ENCODE data around the gene IGFBP1.
"Not testable (repeated sequence)": the region's sequence is repeated elsewhere in the genome, so short reads cannot be mapped to it uniquely, and the experiment has no call there.

Gene IGFBP1

DNA sequence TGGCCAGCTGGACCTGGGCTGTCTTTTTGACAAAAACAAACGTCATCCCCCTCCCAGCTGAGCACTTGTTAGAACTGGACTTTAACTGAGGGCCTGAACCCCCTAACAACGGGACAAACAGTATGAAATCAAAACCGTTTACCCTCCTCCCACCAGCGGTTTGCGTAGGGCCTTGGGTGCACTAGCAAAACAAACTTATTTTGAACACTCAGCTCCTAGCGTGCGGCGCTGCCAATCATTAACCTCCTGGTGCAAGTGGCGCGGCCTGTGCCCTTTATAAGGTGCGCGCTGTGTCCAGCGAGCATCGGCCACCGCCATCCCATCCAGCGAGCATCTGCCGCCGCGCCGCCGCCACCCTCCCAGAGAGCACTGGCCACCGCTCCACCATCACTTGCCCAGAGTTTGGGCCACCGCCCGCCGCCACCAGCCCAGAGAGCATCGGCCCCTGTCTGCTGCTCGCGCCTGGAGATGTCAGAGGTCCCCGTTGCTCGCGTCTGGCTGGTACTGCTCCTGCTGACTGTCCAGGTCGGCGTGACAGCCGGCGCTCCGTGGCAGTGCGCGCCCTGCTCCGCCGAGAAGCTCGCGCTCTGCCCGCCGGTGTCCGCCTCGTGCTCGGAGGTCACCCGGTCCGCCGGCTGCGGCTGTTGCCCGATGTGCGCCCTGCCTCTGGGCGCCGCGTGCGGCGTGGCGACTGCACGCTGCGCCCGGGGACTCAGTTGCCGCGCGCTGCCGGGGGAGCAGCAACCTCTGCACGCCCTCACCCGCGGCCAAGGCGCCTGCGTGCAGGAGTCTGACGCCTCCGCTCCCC is at the start of gene IGFBP1:
Gene IGFBP1, plus strand, starts transcription at position 304 of the 808 bp plus-strand sequence. Its CDS starts 165 bp downstream, at position 469.
- H3K4me1 Mint-ChIP-seq (ENCODE audit: low read depth): no peaks in the 10 kb centered on the region
- H3K36me3 Mint-ChIP-seq (ENCODE audit: low read depth): no peaks in the 10 kb centered on the region
- no peaks in the 10 kb centered on the region for H3K9me3 Mint-ChIP-seq
- peaks cover 46% of the 10 kb centered on the region for H3K27me3 Mint-ChIP-seq (ENCODE audit: low read depth)
- no peak within 1 kb of the TSS for H3K27ac Mint-ChIP-seq
- H3K4me3 Mint-ChIP-seq: no peak within 1 kb of the TSS
- no peak for DNase-seq (ENCODE audit: low spot score)

DNA sequence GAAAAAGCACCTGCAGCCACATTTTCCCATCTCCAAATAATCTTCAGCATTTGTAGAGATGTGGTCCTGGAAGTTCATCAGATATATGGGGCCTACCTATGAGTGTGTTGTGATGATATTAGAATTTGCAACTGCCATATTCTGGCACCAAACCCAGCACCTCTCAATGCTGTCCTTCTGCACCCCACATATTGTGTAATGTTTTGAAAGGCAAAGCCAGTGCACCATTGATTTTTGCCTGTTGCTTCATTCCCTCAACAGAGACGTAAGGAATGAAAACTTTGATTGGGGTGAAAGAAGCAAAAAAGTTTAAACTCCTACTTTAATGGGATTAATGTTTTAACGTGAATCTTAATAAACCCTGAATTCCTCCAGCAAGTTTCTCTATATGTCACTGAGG is 49.4 kb upstream of the IGFBP1 start:
- DNase-seq (ENCODE audit: low spot score); H3K9me3 Mint-ChIP-seq; H3K4me3 Mint-ChIP-seq; H3K4me1 Mint-ChIP-seq (ENCODE audit: low read depth); H3K27ac Mint-ChIP-seq; H3K36me3 Mint-ChIP-seq (ENCODE audit: low read depth); H3K27me3 Mint-ChIP-seq (ENCODE audit: low read depth): not testable (repeated sequence)

DNA sequence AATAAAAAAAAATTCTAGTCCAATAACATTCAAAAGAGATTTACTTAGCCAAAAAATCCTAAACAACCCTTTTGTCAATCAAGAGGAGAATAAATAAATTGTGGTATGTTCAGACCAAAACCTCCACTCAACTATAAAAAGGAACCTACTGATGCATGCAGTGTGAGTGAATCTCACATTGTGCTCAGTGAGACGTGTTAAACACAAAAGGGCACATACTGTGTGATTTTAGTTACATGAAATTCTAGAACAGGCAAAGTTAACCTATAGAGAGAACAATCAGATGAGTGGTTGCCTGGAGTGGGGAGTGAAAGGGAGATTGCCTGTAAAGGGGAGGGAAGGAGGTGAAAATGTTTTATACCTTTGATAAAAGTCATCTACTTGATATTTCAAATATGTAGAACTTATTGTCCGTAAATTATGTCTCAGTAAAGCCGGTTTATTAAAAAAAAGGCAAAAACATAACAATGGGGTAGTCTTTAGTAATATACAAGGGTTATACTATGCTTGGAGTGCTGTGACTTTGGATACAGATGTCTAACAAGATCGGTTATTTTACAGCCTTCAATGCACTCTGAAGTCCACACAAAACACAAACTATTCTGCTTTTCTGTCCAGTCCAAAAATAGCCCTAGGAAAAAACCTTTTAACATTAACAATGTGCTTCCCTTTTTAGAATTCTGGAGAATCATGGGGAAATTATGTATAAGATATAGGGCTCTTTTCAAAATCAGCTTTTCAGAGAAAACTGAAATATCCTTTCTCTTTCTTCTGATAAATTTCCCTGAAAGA is 46.2 kb upstream of the IGFBP1 start:
- not testable (repeated sequence) for H3K4me3 Mint-ChIP-seq; H3K9me3 Mint-ChIP-seq; DNase-seq (ENCODE audit: low spot score); H3K4me1 Mint-ChIP-seq (ENCODE audit: low read depth); H3K36me3 Mint-ChIP-seq (ENCODE audit: low read depth); H3K27me3 Mint-ChIP-seq (ENCODE audit: low read depth); H3K27ac Mint-ChIP-seq

DNA sequence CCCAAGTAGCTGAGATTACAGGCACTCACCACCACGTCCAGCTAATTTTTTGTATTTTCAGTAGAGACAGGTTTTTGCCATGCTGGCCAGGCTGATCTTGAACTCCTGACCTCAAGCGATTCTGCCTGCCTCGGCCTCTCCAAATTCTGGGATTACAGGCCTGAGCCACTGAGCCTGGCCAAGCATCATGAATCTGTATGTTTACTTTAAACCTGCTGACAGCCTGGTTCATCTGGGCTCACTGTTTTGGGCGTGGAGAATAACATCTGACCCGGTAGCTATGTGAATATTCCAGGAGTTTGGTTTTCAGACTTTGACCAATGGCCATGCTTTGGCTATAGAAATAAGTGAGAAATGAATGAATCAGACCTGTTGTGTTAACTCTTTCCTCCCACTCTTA is 41.8 kb upstream of the IGFBP1 start:
- not testable (repeated sequence) for H3K4me1 Mint-ChIP-seq (ENCODE audit: low read depth); H3K27ac Mint-ChIP-seq; DNase-seq (ENCODE audit: low spot score); H3K4me3 Mint-ChIP-seq; H3K36me3 Mint-ChIP-seq (ENCODE audit: low read depth); H3K27me3 Mint-ChIP-seq (ENCODE audit: low read depth); H3K9me3 Mint-ChIP-seq

DNA sequence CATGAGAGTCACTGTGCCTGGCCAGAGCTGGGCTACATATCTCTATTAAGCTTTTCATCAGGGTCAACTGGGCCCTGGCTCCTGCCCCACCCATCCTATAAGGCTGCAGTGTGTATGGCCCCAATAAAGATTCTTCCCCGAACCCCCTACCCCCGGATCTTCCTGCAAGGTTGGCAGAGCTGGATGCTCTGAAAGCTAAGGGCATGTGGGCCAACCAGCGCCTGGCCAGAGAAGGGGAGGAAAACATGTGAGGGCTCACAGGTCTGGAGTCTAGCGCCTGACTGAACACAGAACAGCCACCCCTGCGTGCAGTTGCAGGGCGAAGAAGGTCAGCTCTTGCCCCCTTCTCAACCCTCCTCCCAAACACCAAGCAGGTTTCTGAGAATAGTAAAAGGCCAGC is 39.6 kb upstream of the IGFBP1 start:
- not testable (repeated sequence) for DNase-seq (ENCODE audit: low spot score); H3K27me3 Mint-ChIP-seq (ENCODE audit: low read depth)

DNA sequence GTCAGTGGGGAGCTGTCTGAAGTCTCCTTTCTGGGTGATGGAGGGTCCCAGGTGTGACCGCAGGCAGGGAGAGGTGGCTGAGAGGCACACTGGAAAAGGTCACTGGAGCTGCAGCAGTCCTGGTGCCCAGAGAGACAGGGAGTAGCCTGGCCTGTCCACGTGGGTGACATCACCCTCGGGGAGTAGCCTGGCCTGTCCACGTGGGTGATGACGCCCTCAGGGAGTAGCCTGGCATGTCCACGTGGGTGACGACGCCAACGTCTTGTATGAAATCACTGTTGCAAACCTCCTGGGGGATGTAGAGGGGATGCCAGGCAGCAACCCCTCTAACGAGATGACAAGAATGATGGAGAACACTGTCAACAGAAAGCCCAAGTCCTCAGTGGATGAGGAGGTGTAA is 35.3 kb upstream of the IGFBP1 start:
- not testable (repeated sequence) for H3K9me3 Mint-ChIP-seq; H3K27me3 Mint-ChIP-seq (ENCODE audit: low read depth); H3K36me3 Mint-ChIP-seq (ENCODE audit: low read depth); H3K4me1 Mint-ChIP-seq (ENCODE audit: low read depth); H3K27ac Mint-ChIP-seq; DNase-seq (ENCODE audit: low spot score); H3K4me3 Mint-ChIP-seq

More for the DNA sequence above, 39.6 kb upstream of the IGFBP1 start:
- not testable (repeated sequence) for H3K9me3 Mint-ChIP-seq; H3K4me1 Mint-ChIP-seq (ENCODE audit: low read depth); H3K36me3 Mint-ChIP-seq (ENCODE audit: low read depth); H3K4me3 Mint-ChIP-seq; H3K27ac Mint-ChIP-seq

DNA sequence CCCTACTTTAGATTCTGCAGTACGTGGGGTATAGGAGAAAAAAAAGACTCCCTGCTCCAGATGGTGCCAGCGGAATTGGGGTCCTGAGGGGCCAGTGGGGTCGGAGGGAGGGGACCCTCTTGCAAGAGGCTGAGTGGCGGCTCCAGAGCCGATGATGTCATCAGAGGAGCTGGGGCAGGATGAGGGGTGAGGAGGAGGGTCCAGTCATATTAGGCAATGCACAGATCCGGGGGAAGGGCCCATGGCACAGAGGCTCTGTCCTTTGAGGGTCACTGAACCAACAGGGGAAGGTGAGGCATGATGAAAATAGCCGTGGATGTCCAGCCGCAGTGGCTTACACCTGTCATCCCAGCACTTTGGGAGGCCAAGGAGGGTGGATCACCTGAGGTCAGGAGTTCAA is 34.8 kb upstream of the IGFBP1 start:
- H3K4me3 Mint-ChIP-seq; H3K36me3 Mint-ChIP-seq (ENCODE audit: low read depth); H3K27me3 Mint-ChIP-seq (ENCODE audit: low read depth); H3K9me3 Mint-ChIP-seq; H3K27ac Mint-ChIP-seq; H3K4me1 Mint-ChIP-seq (ENCODE audit: low read depth); DNase-seq (ENCODE audit: low spot score): not testable (repeated sequence)

DNA sequence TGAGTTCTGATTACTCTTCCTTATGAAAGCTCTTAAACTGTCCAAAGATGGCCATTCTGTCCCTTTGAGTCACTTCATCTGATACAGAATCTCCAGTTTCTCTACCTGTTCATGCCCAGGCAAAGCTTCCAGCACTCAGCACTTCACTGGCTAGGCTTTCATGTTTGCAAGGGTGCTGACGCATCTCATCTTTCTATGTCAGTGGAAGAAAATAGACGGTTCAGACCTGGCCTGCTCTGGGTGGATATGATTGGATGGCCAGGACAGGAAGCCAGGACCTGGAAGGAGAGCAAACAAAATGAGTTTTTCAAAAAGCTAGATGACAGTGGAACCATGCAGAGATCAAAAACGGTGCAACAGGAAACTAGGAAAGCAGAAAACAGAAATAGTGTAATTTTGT is 32.6 kb upstream of the IGFBP1 start:
- H3K9me3 Mint-ChIP-seq; H3K27me3 Mint-ChIP-seq (ENCODE audit: low read depth); H3K4me1 Mint-ChIP-seq (ENCODE audit: low read depth); DNase-seq (ENCODE audit: low spot score); H3K4me3 Mint-ChIP-seq; H3K36me3 Mint-ChIP-seq (ENCODE audit: low read depth); H3K27ac Mint-ChIP-seq: not testable (repeated sequence)

DNA sequence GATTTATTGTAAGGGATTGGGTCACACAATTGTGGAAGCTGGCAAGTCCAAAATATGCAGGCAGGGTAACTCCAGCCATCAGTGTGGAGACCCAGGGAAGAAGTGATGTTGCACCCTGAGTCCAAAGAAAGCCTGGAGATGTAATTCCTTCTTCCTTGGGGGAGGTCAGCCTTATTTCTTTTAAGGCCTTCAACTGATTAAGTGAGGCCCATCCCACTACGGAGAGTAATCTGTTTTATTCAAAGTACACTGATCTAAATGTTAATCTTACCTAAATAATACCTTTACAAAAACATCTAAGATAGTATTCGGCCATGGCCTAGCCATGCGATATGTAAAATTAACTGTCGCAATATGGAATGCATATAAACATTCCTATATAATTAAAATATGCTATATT is 31.4 kb upstream of the IGFBP1 start:
- H3K4me1 Mint-ChIP-seq (ENCODE audit: low read depth); H3K27me3 Mint-ChIP-seq (ENCODE audit: low read depth); H3K9me3 Mint-ChIP-seq; H3K27ac Mint-ChIP-seq; DNase-seq (ENCODE audit: low spot score); H3K36me3 Mint-ChIP-seq (ENCODE audit: low read depth); H3K4me3 Mint-ChIP-seq: not testable (repeated sequence)

DNA sequence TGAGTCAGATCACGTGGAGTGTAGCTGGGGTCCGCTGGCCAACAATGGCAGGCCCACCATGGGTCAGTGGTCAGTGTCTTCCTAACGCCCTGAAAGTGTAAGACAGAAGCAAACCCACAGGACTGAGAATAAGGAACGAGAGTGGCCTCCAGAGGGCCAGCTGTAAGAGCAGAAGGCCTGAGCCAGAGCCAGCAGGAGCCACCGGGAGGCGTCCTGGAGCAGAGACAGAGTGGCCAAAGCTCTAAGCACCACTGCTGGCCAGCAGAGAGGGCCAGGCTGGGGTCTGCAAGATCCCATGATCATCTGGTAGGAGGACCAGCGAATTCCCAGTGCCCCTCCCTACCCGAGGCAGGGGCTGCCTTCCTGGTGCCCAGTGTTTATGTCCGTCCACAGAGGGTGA is 24.6 kb upstream of the IGFBP1 start:
- Mint-ChIP-seq H3K27ac (no peak overlapping the region), H3K36me3 (ENCODE audit: low read depth) (no peaks in the 10 kb centered on the region), H3K27me3 (ENCODE audit: low read depth) (no peaks in the 10 kb centered on the region)

DNA sequence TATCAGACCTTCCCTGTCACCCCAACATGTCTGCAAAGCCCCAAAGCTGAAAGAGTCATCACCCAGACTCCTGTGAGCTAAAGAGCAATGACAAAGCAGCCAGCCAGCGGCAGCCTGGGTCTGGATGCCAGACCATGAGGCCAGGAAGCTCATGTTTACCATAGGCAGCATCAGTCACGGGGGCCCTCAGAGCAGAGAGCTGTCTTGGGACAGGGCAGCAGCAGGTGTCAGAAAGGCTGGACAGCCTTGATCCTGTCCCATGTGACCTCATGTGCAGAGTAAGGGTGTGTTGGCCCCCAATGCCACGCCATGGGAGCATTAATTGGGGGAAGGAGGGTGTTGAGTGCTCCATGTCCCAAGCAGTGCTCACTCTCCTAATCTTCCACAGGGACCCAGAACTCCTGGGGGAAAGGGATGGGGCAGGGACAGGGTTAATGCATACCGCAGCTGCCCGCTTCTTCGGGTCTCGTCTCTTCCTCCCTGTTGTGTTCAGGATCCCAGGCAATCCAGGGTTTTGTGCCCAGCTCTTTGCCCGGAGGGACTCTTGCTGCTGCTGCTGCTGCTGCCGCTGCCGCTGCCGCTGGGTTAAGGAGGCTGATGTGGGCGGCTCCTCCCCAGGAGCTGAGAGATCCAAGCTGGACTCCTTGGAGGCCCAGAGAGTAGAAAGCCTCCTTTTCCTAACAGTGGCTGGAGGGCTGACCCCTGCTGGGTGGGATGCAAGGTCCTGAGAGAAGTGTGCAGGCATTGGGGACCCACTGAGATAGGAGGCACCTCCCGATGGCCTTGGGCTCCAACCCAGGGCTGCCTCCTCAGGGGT is 22.5 kb upstream of the IGFBP1 start:
- DNase-seq (ENCODE audit: low spot score): no peak
- H3K27me3 Mint-ChIP-seq (ENCODE audit: low read depth): peaks cover 3% of the 10 kb centered on the region
- no peak overlapping the region for H3K4me3 Mint-ChIP-seq
- no peaks in the 10 kb centered on the region for H3K36me3 Mint-ChIP-seq (ENCODE audit: low read depth)
- no peaks in the 10 kb centered on the region for H3K4me1 Mint-ChIP-seq (ENCODE audit: low read depth)
- H3K9me3 Mint-ChIP-seq: no peaks in the 10 kb centered on the region
- no peak overlapping the region for H3K27ac Mint-ChIP-seq

More for the DNA sequence above, 24.6 kb upstream of the IGFBP1 start:
- H3K4me3 Mint-ChIP-seq: no peak overlapping the region
- H3K4me1 Mint-ChIP-seq (ENCODE audit: low read depth): no peaks in the 10 kb centered on the region
- no peak for DNase-seq (ENCODE audit: low spot score)
- H3K9me3 Mint-ChIP-seq: no peaks in the 10 kb centered on the region

DNA sequence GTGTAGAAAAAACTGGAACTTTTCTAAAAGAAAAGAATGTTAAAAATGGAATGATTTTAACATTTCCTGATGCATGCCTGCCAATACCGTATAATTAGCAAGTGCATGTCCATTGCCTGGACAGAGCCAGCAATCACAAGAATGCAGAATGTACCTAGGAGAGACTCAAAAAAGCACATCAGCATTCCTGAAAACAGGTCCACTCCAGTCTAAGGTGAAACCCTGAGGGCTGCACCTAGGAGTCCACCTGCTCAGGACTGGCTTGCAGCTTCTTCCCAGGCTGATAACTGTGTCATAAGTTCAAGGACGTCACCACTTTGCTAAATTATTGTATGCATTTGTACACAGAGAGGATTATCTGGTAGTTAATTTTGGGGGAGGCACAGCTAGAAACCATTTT is 20.8 kb upstream of the IGFBP1 start:
- Mint-ChIP-seq H3K36me3 (ENCODE audit: low read depth) (no peaks in the 10 kb centered on the region), H3K9me3 (no peaks in the 10 kb centered on the region), H3K4me1 (ENCODE audit: low read depth) (no peaks in the 10 kb centered on the region), H3K4me3 (no peak overlapping the region), H3K27me3 (ENCODE audit: low read depth) (peaks cover 3% of the 10 kb centered on the region), H3K27ac (no peak overlapping the region)
- DNase-seq (ENCODE audit: low spot score): no peak

DNA sequence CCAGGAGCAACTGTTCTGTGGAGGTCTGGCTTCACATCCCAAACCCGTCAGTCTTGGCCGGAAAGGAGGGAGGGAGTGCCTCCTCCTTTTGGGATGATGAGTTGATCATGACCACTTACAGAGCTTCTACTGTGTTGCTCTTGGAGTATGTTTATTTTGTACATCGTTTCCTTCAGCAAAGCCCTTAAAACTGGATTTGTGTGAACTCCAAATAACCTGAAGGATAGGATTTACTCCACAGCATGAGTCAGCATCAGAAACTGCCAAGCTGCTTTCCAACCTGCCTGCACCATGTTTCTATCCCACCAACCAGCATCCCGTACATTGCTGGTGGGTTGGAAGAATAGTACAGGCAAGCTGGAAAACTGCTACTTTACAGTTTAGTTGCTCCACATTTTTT is 18.9 kb upstream of the IGFBP1 start:
- Mint-ChIP-seq H3K9me3 (no peaks in the 10 kb centered on the region), H3K27me3 (ENCODE audit: low read depth) (peaks cover 3% of the 10 kb centered on the region), H3K4me1 (ENCODE audit: low read depth) (no peaks in the 10 kb centered on the region), H3K36me3 (ENCODE audit: low read depth) (no peaks in the 10 kb centered on the region), H3K27ac (no peak overlapping the region), H3K4me3 (no peak overlapping the region)
- no peak for DNase-seq (ENCODE audit: low spot score)
